HG02642 (cell line): ENCODE results near the gene C1orf87.

Experiments
- ATAC-seq: cut with Tn5 transposase; IDR thresholded peaks from one replicate; pipeline ENCODE4 v1.9.1; 2021; ENCODE audit warnings: mild to moderate bottlenecking; ENCODE audit not compliant: unreplicated experiment, poor library complexity

Gene C1orf87

GRCh38 chr1:60065199-60065598 is 8.4 kb downstream of the C1orf87 start:
- no peak for ATAC-seq

- ATAC-seq = no peak
These were observed 10.0 kb downstream of the C1orf87 start for GRCh38 chr1:60063561-60063960.

- ATAC-seq = no peak
These were observed 14.1 kb downstream of the C1orf87 start for GRCh38 chr1:60059468-60059867.

- ATAC-seq = no peak
These were observed 18.2 kb downstream of the C1orf87 start for GRCh38 chr1:60055336-60055735.

GRCh38 chr1:60054374-60054773 is 19.2 kb downstream of the C1orf87 start:
- ATAC-seq = no peak

GRCh38 chr1:60052601-60053000 is 21.0 kb downstream of the C1orf87 start:
- no peak for ATAC-seq

- no peak for ATAC-seq
These were observed 22.4 kb downstream of the C1orf87 start for GRCh38 chr1:60051191-60051590.

- ATAC-seq = no peak
These were observed 24.4 kb downstream of the C1orf87 start for GRCh38 chr1:60049188-60049587.

GRCh38 chr1:60044881-60045280 is 28.7 kb downstream of the C1orf87 start:
- no peak for ATAC-seq

GRCh38 chr1:60041783-60042182 is 31.8 kb downstream of the C1orf87 start:
- no peak for ATAC-seq

- no peak for ATAC-seq
These were observed 35.9 kb downstream of the C1orf87 start for GRCh38 chr1:60037669-60038068.

GRCh38 chr1:60036856-60037460 is 36.6 kb downstream of the C1orf87 start:
- no peak for ATAC-seq

GRCh38 chr1:60035921-60036320 is 37.6 kb downstream of the C1orf87 start:
- ATAC-seq = no peak

- no peak for ATAC-seq
These were observed 38.6 kb downstream of the C1orf87 start for GRCh38 chr1:60034999-60035398.

- no peak for ATAC-seq
These were observed 40.5 kb downstream of the C1orf87 start for GRCh38 chr1:60033066-60033465.

- ATAC-seq = no peak
These were observed 42.4 kb downstream of the C1orf87 start for GRCh38 chr1:60031146-60031545.

GRCh38 chr1:60025552-60025951 is 48.0 kb downstream of the C1orf87 start:
- ATAC-seq = no peak

GRCh38 chr1:60017508-60018205 is 55.9 kb downstream of the C1orf87 start:
- no peak for ATAC-seq

GRCh38 chr1:60010690-60011089 is 62.9 kb downstream of the C1orf87 start:
- no peak for ATAC-seq

- no peak for ATAC-seq
These were observed 65.1 kb downstream of the C1orf87 start for GRCh38 chr1:60008500-60008899.

- ATAC-seq = no peak
These were observed 72.9 kb downstream of the C1orf87 start for GRCh38 chr1:60000625-60001024.

GRCh38 chr1:59999746-60000145 is 73.8 kb downstream of the C1orf87 start:
- no peak for ATAC-seq
